Endometrial microvascular endothelial cells (primary cell): ENCODE data around the gene FMN1. TPM values are rescaled to one million over a fixed set of nuclear protein-coding genes. Genes with fewer than 3 reads are reported as not detected.

ENCODE experiments used
- in situ Hi-C: cut with HindIII; loops from 2 replicates; pipeline ENCODE4 v1.10.0; 2017; ENCODE audit warnings: low sequenced_read_pairs, low pct_unique_long_range_greater_than_20kb; ENCODE audit errors: inconsistent ontology term
- total RNA-seq: library from RNA; depleted of rRNA; stranded (reverse); fragments of >200 nt; gene quantifications from one replicate; pipeline ENCODE4 v1.2.3, GENCODE V29; 2015; ENCODE audit errors: inconsistent ontology term

The FMN1 gene
- total RNA-seq, 1 donor from 2014 or later, result 0.65 TPM

GRCh38 chr15:32840507-32841245 is 353.8 kb downstream of the FMN1 start:
- in situ Hi-C loops, result no loop called here

DNA sequence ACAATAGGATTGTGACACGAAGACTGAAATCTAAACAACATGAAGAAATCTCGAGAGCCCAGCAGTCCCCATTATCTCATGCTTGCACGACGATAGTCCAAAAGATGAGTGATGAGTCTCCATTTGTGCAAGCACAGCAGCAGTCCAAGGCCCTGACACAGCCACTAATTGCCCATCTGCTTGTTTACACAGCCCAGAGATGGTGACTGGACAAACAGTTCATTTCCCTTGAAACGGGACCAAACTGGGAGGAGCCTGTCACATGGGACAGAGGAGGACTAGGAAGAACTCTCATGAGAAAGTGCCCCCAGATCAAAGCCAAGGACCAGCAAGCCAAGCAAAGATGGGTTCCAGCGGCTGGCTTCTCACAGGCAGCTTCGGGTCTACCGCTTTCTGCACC is 355.7 kb downstream of the FMN1 start:
- in situ Hi-C loops, result no loop called here

DNA sequence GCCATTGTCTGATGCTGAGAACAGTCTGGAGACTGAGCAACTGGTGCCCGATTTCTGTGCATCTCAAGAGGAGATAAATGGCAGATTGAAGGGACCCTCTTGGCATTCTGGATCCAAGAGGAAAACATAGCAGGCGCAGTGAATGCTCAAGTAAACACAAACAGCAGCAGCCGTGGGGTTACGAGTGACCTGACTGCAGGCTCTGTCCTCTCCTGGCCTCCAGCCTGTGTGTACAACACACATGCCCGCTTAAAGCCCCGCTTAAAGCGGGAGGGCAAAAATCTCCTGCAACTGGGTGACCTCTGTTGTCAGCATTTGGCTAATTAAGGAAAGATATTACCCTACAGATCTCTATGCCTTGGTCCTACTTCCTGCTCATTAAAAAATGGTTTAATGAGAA is 356.2 kb downstream of the FMN1 start:
- in situ Hi-C loops, result no loop called here

- in situ Hi-C loops, result no loop called here
These were observed 356.6 kb downstream of the FMN1 start for GRCh38 chr15:32837935-32838334.

DNA sequence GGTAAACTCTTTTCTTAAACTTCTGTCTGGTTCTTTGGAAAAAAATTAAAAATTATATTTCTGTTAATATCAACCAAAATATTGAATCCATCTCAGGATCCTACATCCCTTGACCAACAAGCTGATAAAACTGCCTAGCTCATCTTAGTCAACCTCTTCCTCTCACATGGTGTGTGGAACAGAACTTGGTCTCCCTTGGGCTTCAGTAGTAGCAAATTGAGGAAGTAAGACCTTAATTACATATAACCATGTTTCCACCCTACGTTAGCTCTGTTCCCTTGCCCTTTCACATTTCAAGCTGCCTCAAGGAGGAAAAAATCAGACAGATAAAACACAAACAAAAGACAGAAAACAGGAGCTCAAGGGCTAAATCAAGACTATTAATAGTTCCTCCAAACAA is 360.4 kb downstream of the FMN1 start:
- in situ Hi-C loops, result no loop called here

DNA sequence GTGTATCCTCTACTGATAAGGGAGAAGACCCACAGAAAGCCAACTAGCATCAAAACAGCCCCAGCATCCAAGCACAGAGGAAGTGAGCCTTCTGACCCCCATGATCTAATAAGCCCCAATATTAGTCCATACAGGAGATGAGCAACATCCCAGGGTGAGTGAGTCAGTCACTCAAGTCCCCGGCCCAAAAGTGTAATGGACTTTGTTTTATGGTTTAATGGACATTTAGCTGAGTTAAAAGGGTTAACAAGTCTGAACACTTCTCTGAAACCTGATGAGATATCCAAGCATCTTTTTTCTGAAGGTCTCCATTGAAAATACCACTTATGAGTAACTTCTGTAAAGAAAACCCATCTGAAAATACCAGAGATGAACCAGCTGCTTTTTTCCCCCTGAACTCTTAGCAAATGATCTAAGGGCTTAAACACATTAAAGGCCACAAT is 361.1 kb downstream of the FMN1 start:
- in situ Hi-C loops, result no loop called here

GRCh38 chr15:32831485-32831884 is 363.0 kb downstream of the FMN1 start:
- in situ Hi-C loops, result no loop called here

GRCh38 chr15:32830241-32830640 is 364.3 kb downstream of the FMN1 start:
- in situ Hi-C loops, result no loop called here

- in situ Hi-C loops, result no loop called here
These were observed 365.1 kb downstream of the FMN1 start for GRCh38 chr15:32829436-32829835.

DNA sequence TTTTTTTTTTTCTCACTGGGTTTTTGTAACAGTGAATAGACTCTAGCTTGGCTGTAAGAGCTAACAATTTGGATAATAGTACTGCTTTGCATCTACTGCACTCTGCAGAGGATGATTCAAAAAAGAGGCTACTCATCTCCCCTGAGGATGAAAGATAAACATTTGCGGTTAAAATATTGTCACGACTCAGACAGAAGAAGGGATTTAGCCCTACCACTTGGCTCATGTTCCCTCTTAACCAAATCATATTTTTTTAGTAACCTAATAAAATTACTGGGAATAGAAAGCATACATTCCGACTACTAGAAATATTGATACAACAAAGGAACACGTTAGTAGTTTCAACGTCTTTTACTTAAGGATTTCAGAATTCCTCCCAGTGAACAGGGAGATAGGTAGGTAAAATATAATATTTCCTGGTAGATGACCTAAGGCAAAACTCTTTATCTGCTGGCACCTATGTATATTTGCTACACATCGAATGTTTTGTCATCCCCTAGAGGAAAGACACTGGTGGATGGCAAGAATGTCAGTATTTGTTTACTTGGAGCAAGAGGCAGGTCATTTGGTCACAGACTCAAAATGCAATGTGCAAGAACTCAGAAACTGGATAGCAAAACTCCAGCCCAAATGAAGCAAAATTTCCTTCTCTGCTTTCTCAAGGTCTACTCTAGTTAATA is 365.9 kb downstream of the FMN1 start:
- in situ Hi-C loops, result no loop called here

GRCh38 chr15:32826685-32827084 is 367.8 kb downstream of the FMN1 start:
- in situ Hi-C loops, result no loop called here

- in situ Hi-C loops, result no loop called here
These were observed 369.3 kb downstream of the FMN1 start for GRCh38 chr15:32825219-32825618.

DNA sequence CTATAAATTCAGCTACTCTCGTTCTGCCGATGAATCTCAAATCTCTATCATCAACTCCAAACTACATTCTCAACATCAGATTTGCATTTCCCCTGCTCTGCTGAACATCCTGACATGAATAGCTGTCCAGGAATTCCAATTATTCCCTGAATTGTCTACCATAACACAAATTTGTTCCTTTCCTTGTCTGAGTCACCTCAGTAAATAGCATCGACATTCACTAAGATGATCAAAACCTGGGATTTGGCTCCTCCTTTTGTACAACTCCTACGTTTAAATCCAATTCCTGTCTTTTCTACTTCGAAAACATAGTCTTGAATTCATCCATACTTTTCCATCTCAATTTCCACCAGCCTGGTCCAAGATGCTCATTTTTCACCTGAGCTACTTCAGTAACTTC is 369.7 kb downstream of the FMN1 start:
- in situ Hi-C loops, result no loop called here

DNA sequence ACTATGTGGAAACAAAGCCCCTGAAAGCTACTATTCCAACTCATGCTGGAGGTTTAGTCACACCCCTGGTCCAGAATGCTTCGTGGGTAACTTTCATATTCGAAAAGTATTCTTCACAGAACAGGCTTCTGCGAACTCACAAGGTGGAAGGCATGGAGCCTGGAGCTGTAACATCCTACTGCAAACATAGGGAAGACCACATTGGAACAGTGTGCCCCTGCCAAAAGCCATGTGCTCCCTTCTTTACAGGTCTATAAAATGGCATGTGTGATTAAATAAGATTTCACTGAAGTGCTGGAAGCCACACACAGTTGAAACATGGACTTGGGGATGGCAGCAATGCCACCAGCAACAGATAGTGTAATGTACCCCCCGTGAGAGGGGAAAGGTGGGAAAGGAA is 370.8 kb downstream of the FMN1 start:
- in situ Hi-C loops, result no loop called here

- in situ Hi-C loops, result no loop called here
These were observed 371.8 kb downstream of the FMN1 start for GRCh38 chr15:32822739-32823138.

DNA sequence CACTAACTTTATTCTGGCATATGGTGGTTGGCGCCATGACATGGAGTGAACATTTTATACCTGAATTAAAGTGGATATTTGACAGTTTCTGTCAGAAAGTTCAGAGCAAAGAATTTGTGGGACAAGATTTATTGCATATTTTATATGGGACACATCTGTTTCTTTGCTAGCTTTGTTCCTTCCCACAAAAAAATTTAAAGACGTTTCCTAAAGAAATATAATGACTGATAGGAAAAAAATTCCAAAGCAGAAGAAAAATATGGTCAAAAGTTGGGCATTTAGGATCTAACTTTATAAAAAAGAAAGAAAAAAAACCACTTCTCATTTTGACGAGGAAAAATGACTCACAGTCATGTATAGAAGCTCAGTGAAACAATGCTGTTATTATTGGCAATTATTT is 375.1 kb downstream of the FMN1 start:
- in situ Hi-C loops, result no loop called here

GRCh38 chr15:32818758-32819447 is 375.6 kb downstream of the FMN1 start:
- in situ Hi-C loops, result no loop called here

DNA sequence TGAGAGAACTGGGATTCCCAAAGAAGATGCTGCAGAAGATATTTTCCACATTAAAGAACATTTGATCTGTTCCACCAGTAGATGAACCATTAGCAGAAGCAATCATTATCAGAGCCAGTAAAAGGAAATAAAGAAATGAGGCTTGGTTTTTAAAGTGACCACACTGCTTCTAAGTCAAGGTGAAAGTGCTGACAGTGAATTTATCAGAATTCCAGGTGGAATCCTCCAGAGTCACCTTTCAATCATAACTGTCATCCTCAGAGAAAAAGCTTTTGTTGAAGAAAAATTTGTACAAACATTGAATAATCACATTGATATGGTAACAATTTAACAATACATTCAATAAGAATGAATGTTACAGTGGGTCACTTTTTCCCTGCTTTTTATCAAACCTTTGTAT is 376.9 kb downstream of the FMN1 start:
- in situ Hi-C loops, result no loop called here

GRCh38 chr15:32807331-32807730 is 387.2 kb downstream of the FMN1 start:
- in situ Hi-C loops, result no loop called here

GRCh38 chr15:32803631-32804030 is 390.9 kb downstream of the FMN1 start:
- in situ Hi-C loops, result no loop called here
